H9 (cell line): ENCODE results near the gene WWC1. TPM values are rescaled to one million over a fixed set of nuclear protein-coding genes. Genes with fewer than 3 reads are reported as not detected.

ENCODE experiments used
- DNase-seq: peaks from one replicate; pipeline ENCODE4 v3.0.0-alpha.2; 2017
- H2AFZ ChIP-seq: one replicate; pipeline ENCODE4 v1.6.1; 2013; ENCODE audit warnings: mild to moderate bottlenecking, low read length, control low read depth, moderate library complexity
- H2AK5ac ChIP-seq: 2 replicates; pipeline ENCODE4 v1.6.1; 2013; ENCODE audit warnings: low read length, control low read depth, mixed read lengths; ENCODE audit not compliant: insufficient read length
- H2BK120ac ChIP-seq: one replicate; pipeline ENCODE4 v1.6.1; 2013; ENCODE audit warnings: low read depth, mild to moderate bottlenecking, low read length, control low read depth, inconsistent platforms; ENCODE audit not compliant: poor library complexity, severe bottlenecking
- H2BK12ac ChIP-seq: 2 replicates; pipeline ENCODE4 v1.6.1; 2013; ENCODE audit warnings: low read length, control low read depth, mixed read lengths, low read depth; ENCODE audit not compliant: insufficient read length
- H2BK15ac ChIP-seq: 2 replicates; pipeline ENCODE4 v1.6.1; 2013; ENCODE audit warnings: low read depth, low read length, control low read depth
- H2BK20ac ChIP-seq: one replicate; pipeline ENCODE4 v1.6.1; 2013; ENCODE audit warnings: low read depth, mild to moderate bottlenecking, low read length, control low read depth, inconsistent platforms; ENCODE audit not compliant: poor library complexity, severe bottlenecking
- H2BK5ac ChIP-seq: 2 replicates; pipeline ENCODE4 v1.6.1; 2013; ENCODE audit warnings: low read length, control low read depth, mixed read lengths; ENCODE audit not compliant: insufficient read length
- H3K14ac ChIP-seq: 2 replicates; pipeline ENCODE4 v1.6.1; 2013; ENCODE audit warnings: low read length, control low read depth; ENCODE audit not compliant: insufficient read depth
- H3K18ac ChIP-seq: 2 replicates; pipeline ENCODE4 v1.6.1; 2013; ENCODE audit warnings: low read depth, mild to moderate bottlenecking, mixed read lengths, low read length, control low read depth; ENCODE audit not compliant: insufficient read length
- H3K23ac ChIP-seq: 2 replicates; pipeline ENCODE4 v1.6.1; 2013; ENCODE audit warnings: low read length, control low read depth, mixed read lengths, low read depth; ENCODE audit not compliant: insufficient read length
- H3K23me2 ChIP-seq: 2 replicates; pipeline ENCODE4 v1.6.1; 2013; ENCODE audit warnings: low read depth, mild to moderate bottlenecking, mixed read lengths, low read length, control low read depth; ENCODE audit not compliant: insufficient read length, poor library complexity, severe bottlenecking
- H3K27ac ChIP-seq: 2 replicates; pipeline ENCODE4 v1.5.1; 2013; ENCODE audit warnings: low read length, control low read depth, mixed read lengths, low read depth; ENCODE audit not compliant: insufficient read length
- H3K27me3 ChIP-seq: 2 replicates; pipeline ENCODE4 v1.6.1; 2013; ENCODE audit warnings: low read length, control low read depth, inconsistent platforms; ENCODE audit not compliant: insufficient read depth
- H3K4ac ChIP-seq: 2 replicates; pipeline ENCODE4 v1.6.1; 2013; ENCODE audit warnings: low read depth, mild to moderate bottlenecking, control low read depth, inconsistent platforms, low read length, moderate library complexity
- H3K4me1 ChIP-seq: 2 replicates; pipeline ENCODE4 v1.6.1; 2013; ENCODE audit warnings: low read length, control low read depth, inconsistent platforms; ENCODE audit not compliant: insufficient read depth
- H3K4me2 ChIP-seq: 2 replicates; pipeline ENCODE4 v1.6.1; 2013; ENCODE audit warnings: low read length, control low read depth, mixed read lengths; ENCODE audit not compliant: insufficient read length, insufficient read depth
- H3K56ac ChIP-seq: 2 replicates; pipeline ENCODE4 v1.6.1; 2013; ENCODE audit warnings: low read depth, mild to moderate bottlenecking, mixed read lengths, low read length, control low read depth; ENCODE audit not compliant: insufficient read length
- H3K79me1 ChIP-seq: 2 replicates; pipeline ENCODE4 v1.6.1; 2013; ENCODE audit warnings: low read depth, mild to moderate bottlenecking, moderate library complexity, low read length, control low read depth, inconsistent platforms; ENCODE audit not compliant: insufficient read depth, poor library complexity, severe bottlenecking
- H3K79me2 ChIP-seq: 2 replicates; pipeline ENCODE4 v1.6.1; 2013; ENCODE audit warnings: low read length, control low read depth, inconsistent platforms; ENCODE audit not compliant: insufficient read depth
- H3K9ac ChIP-seq: 2 replicates; pipeline ENCODE4 v1.6.1; 2013; ENCODE audit warnings: low read length, control low read depth, mixed read lengths; ENCODE audit not compliant: insufficient read length; ENCODE audit errors: extremely low read depth
- H3K9me3 ChIP-seq: one replicate; pipeline ENCODE4 v1.6.1; 2013; ENCODE audit warnings: low read depth, low read length, inconsistent platforms; ENCODE audit not compliant: control insufficient read depth
- H3T11ph ChIP-seq: one replicate; pipeline ENCODE4 v1.6.1; 2013; ENCODE audit warnings: mild to moderate bottlenecking, low read length, control low read depth, inconsistent platforms
- H4K20me1 ChIP-seq: one replicate; pipeline ENCODE4 v1.6.1; 2013; ENCODE audit not compliant: control insufficient read depth, insufficient read length, insufficient read depth
- H4K5ac ChIP-seq: 2 replicates; pipeline ENCODE4 v1.6.1; 2013; ENCODE audit warnings: low read depth, mild to moderate bottlenecking, mixed read lengths, low read length, control low read depth; ENCODE audit not compliant: insufficient read length
- H4K8ac ChIP-seq: replicated peaks from 2 replicates; pipeline ENCODE4 v1.6.1; 2013; ENCODE audit warnings: low read length, control low read depth, mixed read lengths, low read depth; ENCODE audit not compliant: insufficient read length
- H4K91ac ChIP-seq: 2 replicates; pipeline ENCODE4 v1.6.1; 2013; ENCODE audit warnings: low read depth, mild to moderate bottlenecking, moderate library complexity, mixed read lengths, low read length, control low read depth; ENCODE audit not compliant: insufficient read length
- H3K27ac Mint-ChIP-seq, 3 experiments: 2 replicates in 2 of 3; 3 replicates in 1 of 3; pipeline ENCODE4 v1.8.0; 2020 to 2021; ENCODE audit warnings: mixed read lengths in 3 of 3, mild to moderate bottlenecking in 1 of 3, moderate library complexity in 1 of 3
- H3K27me3 Mint-ChIP-seq: 2 replicates; pipeline ENCODE4 v1.8.0; 2021; ENCODE audit warnings: low read depth, mild to moderate bottlenecking, moderate library complexity, mixed read lengths
- H3K36me3 Mint-ChIP-seq, 3 experiments: 2 replicates in 2 of 3; 3 replicates in 1 of 3; pipeline ENCODE4 v1.8.0; 2020 to 2021; ENCODE audit warnings: low read depth in 3 of 3, mixed read lengths in 3 of 3; ENCODE audit not compliant: insufficient read depth in 1 of 3
- H3K4me1 Mint-ChIP-seq, 2 experiments: 2 replicates each; pipeline ENCODE4 v1.8.0; 2020; ENCODE audit warnings: mixed read lengths in 2 of 2
- H3K4me3 Mint-ChIP-seq, 2 experiments: 2 replicates in 1 of 2; 3 replicates in 1 of 2; pipeline ENCODE4 v1.8.0; 2020 to 2021; ENCODE audit warnings: mild to moderate bottlenecking in 2 of 2, mixed read lengths in 2 of 2, moderate library complexity in 1 of 2
- H3K9me3 Mint-ChIP-seq, 2 experiments: 2 replicates in 1 of 2; 3 replicates in 1 of 2; pipeline ENCODE4 v1.8.0; 2020; ENCODE audit warnings: mild to moderate bottlenecking in 2 of 2, mixed read lengths in 2 of 2, moderate library complexity in 1 of 2
- WGBS: extraction: QIAGEN DNeasy Blood & Tissue Kit; methylation state at CpG from one replicate; pipeline ENCODE4 v1.1.7; 2013; ENCODE audit warnings: missing lambda C conversion rate, low lambda C conversion rate, mixed read lengths; ENCODE audit not compliant: insufficient read length; ENCODE audit errors: extremely low coverage; 5-methylcytosine and 5-hydroxymethylcytosine counted together
- total RNA-seq: library from RNA; stranded (reverse); gene quantifications from 2 replicates; pipeline ENCODE4 v1.2.1, GENCODE V29; 2021
- TF ChIP-seq, protein P1 (sequence below): fragments of 200-600 bp; sonication (generic); conservative IDR thresholded peaks from 3 replicates; pipeline ENCODE4 v1.8.0; 2021; ENCODE audit warnings: antibody characterized with exemption, mild to moderate bottlenecking

Gene WWC1
- total RNA-seq, 1 experiment from 2014 or later: 28.2 TPM

- H3K4me3 Mint-ChIP-seq: no peak overlapping the region; a peak in 1 of 5 replicates
- no peak overlapping the region for H2BK20ac ChIP-seq
- H4K5ac ChIP-seq: no peak overlapping the region
- no peak for DNase-seq
- no peak overlapping the region for H3T11ph ChIP-seq
- H3K4me2 ChIP-seq: no peak overlapping the region
- H4K91ac ChIP-seq: no peak overlapping the region
- no peaks in the 10 kb centered on the region for H3K79me1 ChIP-seq
- H3K36me3 Mint-ChIP-seq: peaks cover 18 to 62% (median 51%) of the 10 kb centered on the region in 3 experiments; a peak in 6 of 7 replicates
- H3K27me3 Mint-ChIP-seq: no peaks in the 10 kb centered on the region
- H3K9me3 Mint-ChIP-seq: no peaks in the 10 kb centered on the region; a peak in 1 of 5 replicates
- H3K27ac Mint-ChIP-seq: no peak overlapping the region; a peak in 2 of 7 replicates
- no peak overlapping the region for H3K14ac ChIP-seq
- no peak overlapping the region for H3K9ac ChIP-seq
- H4K8ac ChIP-seq: no peak overlapping the region
- H2BK120ac ChIP-seq: no peak overlapping the region
- H3K79me2 ChIP-seq: no peaks in the 10 kb centered on the region
- H3K18ac ChIP-seq: no peak overlapping the region
- H3K4me1 ChIP-seq: no peaks in the 10 kb centered on the region
- H2BK15ac ChIP-seq: no peak overlapping the region
- no peaks in the 10 kb centered on the region for H3K4me1 Mint-ChIP-seq
- no peak overlapping the region for H2BK5ac ChIP-seq
- no peak overlapping the region for H2AFZ ChIP-seq
- H3K27me3 ChIP-seq: no peaks in the 10 kb centered on the region
- H3K9me3 ChIP-seq: no peaks in the 10 kb centered on the region
- no peak overlapping the region for H3K56ac ChIP-seq
- no peak overlapping the region for H3K27ac ChIP-seq
- no peak overlapping the region for H2AK5ac ChIP-seq
- no peak overlapping the region for H2BK12ac ChIP-seq
- TF ChIP-seq, protein P1, sequence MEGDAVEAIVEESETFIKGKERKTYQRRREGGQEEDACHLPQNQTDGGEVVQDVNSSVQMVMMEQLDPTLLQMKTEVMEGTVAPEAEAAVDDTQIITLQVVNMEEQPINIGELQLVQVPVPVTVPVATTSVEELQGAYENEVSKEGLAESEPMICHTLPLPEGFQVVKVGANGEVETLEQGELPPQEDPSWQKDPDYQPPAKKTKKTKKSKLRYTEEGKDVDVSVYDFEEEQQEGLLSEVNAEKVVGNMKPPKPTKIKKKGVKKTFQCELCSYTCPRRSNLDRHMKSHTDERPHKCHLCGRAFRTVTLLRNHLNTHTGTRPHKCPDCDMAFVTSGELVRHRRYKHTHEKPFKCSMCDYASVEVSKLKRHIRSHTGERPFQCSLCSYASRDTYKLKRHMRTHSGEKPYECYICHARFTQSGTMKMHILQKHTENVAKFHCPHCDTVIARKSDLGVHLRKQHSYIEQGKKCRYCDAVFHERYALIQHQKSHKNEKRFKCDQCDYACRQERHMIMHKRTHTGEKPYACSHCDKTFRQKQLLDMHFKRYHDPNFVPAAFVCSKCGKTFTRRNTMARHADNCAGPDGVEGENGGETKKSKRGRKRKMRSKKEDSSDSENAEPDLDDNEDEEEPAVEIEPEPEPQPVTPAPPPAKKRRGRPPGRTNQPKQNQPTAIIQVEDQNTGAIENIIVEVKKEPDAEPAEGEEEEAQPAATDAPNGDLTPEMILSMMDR: no peak
- H4K20me1 ChIP-seq: no peaks in the 10 kb centered on the region
- WGBS: no CpG with 5 or more reads among the region's 5 CpGs
- H3K4ac ChIP-seq: no peak overlapping the region
- H3K23me2 ChIP-seq: no peaks in the 10 kb centered on the region
- no peak overlapping the region for H3K23ac ChIP-seq
Observed at GRCh38 chr5:168464214-168464613, 172.8 kb downstream of the WWC1 start.
